NCI-H146 treated with DMSO at 0.1 percent for 48 hours (cell line): ENCODE measurements around the gene LPCAT4.

Source experiments
- DNase-seq: peaks from one replicate; lab custom pipeline; 2025; ENCODE audit not compliant: unreplicated experiment; lab: John Stamatoyannopoulos, UW

LPCAT4 gene

DNA sequence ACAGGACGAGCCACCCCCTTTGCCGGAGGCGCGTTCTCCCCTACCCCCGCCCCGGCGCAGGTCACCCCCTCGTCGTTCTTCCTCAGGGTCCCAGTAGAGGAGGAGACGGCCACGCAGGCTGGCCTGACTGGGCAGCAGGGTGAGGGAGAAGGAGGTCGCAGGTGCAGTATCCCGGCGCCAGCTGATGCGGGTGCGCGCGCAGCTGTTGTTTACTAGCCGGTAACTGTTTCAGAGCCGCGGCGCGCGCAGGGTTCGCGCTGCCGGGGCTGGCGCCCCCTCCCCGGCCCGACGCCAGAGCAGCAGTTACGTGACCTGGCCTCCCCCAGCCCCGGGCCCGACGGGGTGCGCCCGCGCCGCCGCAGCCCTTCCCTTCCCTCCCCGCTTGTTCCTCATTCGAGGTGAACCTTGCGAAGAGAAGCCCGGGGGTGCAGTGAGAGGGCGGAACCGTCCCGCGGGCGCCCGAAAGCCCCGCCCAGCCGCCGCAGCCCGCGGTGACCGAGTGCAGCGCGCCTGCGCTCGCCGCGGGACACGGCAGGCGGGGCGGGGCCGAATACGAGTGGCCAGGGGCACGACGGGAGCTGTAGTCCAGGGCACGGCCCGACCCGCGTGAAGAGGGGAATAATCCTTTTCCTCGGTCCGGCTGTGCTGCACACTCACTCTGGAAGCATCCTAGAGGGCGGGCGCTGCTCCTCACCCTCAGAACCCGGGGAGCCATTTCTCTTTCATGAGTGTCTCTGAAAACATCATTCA, 29.3 kb downstream of the LPCAT4 start, which contains the start of gene SLC12A6:
SLC12A6 (minus strand) TSS at position 225 of the 750 bp plus-strand sequence. CDS start 1,101 bp downstream, outside the sequence.
- DNase-seq = peak; percentile 58

DNA sequence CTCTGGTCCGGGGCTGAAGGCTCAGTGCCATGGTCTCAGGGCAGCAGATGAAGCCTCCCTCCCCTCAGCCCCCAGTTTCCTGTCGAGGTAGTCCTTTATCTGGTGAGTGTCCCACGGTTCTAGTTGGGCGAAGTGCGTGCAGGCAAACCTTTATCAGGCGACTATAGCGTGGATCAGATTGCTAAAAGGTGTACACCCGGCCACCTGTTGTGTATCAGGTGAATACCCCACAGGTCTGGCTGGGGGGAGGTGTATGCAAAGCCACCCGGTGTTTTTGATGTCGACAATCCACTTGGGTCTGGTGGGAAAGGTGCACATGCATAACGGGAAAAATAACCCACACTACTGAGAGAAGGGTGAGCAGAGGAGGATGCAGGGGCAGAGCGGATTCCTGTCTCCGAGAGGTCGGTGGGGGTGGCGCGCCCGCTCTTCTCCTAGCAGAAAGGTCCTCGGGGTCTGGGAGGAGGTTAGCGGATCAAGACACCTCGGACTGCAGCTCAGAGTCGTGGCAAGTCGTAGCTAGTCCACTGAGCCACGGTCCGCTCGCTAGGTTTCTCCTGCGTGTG, 29.9 kb downstream of the LPCAT4 start:
- peak; percentile 13 for DNase-seq

DNA sequence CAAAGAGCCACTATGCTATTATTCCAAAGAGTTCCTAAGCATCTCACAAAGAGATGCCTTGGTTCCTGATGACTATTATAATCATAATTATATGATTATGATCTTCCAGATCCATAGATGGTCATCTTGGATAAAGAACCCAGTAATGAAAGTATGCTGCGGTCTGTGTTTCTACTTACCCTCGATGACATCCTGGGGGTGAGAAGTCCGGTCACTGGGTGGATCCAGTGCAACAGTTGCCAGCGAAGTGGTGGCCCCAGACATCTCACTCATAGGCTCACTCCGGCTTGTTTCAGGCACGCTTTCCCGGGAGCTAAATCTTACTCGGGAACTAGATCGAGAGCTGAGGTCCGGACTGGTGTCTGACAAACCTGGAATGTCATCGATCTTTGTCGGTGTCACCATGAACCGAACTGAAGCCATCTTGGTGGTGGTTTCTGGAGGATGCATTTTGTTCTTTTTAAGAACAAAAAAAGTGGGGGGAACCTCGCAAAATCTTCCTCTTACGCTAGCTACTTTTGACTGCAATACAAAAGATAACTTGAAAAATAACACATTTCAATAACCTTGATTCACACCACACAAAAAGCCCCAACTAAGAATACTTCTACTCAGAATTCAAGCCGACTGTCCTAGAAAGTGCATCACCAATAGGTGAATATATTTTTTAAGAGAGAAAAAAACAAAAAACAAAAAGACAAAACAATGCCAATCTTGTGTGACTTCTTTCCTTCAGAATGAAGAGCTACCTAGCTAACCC, 30.6 kb downstream of the LPCAT4 start:
- no peak for DNase-seq

DNA sequence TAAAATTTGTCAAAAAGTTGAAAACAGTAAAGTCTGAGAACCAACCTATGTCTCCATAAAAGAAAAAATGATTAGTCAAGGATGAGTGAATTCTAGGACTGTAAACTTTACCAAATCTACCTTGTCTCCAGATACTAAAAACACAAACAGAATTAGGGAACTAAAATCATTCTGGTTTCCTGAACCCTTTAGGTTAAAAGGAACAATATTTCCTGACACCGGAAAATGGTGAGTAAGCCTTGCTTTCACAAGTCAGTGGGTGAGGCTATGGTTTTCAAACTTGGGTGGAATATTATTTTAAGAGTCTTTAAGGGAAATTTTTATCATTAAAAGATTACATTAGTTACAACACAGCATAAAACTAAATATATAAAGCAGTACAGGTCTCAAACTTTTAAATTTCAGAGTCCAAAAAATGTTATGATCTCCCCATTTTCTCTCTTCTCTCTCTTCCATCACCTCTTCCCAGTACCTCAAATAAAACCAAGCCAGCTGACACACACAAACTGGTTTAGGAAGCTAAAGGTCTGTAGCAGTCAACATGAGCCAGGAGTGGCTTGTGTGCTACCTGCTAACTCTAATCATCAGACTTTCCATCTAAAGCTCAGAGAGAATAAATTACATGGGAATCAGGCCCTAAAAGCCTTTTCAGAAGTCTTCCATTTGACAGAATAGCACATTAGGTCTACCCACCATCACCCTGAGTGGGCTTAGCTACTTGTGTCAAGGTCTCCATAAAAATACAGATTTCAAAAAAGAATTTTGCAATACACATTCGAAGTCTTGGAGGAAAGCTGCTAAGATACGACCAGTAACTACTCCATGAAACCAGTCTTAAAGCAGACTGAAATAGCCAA, 31.6 kb downstream of the LPCAT4 start:
- no peak for DNase-seq

DNA sequence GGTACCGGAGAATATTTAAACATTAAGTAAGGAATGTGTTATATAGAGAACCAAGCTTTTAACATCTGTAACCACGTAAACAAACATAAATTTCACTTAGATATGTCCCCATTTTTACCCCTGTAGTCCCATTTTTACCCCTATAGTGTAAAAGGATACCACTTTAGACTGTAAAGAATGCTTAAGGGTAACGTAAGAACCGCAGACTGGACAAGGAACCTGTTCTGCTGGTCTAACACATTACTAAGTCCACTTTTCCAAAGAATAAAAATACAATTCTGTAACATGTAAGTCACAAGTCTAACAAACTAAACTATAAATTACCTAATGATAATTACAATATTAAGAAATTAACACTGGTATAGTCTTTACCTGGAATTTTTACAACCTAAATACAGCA, 32.3 kb downstream of the LPCAT4 start:
- DNase-seq = no peak

DNA sequence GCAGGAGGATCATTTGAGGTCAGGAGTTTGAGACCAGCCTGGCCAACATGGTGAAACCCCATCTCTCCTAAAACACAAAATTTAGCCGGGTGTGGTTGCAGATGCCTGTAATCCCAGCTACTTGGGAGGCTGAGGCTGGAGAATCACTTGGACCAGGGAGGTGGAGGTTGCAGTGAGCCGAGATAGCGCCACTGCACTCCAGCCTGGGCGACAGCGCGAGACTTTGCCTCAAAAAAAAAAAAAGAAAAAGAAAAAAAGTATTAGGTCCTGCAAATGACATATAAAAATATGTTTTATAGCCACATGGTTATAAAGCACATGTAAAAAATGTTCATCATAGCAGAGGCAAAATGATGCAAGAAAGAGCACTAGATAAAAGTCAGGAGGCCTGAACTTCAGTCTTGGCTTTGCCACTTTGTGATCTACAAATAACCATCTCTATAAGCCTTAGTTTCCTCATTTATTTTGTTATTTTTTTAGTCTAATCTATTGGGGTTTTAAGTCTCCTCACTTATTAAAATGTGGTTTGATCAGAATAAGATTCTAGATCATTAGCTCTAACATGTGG, 34.4 kb downstream of the LPCAT4 start:
- DNase-seq = no peak

DNA sequence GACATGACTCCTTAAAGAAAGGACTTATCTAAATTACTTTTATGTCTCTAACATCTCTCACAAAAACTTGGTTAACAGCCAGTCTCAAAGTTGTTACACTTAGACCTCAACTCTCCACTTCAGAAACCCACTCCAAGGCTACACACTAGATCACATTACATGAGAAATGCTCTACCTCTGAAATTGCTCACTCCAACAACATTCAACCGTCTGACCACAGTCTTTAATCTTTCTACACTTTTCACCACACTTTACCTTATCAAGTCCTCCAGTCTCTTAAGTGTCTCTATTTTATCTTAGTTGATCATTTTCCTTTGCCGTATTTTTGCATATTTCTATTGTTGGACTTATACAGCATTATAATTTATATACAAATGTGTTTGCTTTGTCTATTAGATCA, 35.2 kb downstream of the LPCAT4 start:
- no peak for DNase-seq

DNA sequence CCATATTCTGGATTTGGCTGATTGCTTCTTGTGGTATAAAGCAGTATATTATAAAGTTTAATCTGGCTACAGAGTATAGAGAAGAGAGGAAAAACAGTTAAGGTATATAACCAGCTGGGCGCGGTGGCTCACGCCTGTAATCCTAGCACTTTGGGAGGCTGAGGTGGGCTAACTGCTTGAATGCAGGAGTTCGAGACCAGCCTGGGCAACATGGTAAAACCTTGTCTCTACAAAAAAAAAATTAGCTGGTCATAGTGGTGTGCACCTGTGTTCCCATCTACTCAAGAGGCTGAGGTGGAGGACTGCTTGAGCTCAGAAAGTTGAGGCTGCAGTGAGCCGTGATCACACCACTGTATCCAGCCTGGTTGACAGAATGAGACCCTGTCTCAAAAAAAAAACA, 36.7 kb downstream of the LPCAT4 start:
- no peak for DNase-seq

DNA sequence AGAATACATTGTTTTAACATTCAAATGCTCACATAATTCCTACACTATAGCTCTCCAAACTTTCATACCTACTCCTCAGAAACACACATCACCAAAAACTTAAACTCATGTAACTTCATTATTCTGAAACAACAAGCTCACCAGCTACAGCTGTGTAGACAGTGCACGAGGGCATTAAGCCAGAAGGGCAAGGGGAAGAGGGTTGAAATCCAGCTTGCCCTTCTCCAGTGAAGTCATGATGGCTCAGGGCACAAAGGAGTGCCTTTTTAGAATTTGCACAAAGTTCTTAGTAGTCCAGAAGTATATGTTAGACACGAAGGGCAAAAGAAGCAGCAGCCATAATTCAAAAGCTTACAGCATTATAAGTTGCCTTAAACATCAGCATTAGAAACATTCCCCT, 38.0 kb downstream of the LPCAT4 start:
- no peak for DNase-seq

DNA sequence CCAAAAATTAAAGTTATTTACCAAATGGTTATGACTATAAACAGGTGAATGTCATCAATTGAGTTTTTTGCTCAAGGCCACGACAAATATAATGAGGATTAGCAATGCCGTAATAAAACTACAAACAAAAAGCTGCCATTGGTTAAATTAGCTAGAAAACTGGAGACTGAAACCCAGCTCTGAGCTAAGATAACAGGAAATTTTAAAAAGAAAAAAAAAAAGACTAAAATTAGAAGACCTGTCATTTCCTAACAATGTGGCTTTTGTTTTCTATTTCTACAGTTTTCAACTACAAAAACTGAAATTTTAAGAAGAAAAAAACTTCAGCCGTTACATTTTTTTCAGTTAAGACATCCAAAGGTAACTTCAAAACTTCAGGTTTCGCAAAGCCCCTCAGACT, 39.1 kb downstream of the LPCAT4 start:
- DNase-seq = no peak

DNA sequence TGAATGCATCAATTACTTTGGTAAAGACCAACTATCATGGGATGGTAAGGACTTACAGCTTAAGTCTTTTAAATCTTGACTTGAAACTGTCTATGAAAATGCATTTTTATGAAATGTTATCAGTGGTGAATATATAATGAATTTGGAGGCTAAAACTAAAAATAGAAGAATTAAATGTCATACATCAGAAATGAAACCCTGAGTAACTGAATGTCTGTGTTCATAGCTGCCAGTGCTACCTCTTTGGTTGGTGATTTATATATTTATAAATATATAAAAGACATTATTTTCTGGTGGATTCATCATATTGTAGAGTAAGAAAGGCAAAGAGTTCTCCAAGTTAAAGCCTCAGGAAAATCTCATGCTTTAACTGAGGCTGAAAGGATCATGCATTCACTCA, 41.6 kb downstream of the LPCAT4 start:
- DNase-seq = no peak

DNA sequence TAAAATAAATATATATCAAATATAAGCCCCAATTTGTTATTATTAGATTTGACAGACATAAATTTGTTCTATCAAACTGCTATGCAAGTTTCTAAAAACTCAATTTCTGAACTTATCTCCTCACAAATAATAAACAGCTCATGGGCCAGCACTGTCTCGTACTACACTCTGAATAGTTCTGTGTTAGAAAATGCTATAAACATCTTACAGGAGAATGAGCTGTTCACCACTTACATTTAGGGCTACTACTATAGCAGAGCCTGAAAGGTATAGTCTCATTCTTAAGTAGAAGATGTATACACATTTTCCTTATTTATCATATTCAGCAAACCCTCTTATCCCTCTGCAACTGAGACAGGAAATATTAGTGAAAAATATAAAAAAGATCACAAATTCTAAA, 42.1 kb downstream of the LPCAT4 start:
- DNase-seq = no peak

DNA sequence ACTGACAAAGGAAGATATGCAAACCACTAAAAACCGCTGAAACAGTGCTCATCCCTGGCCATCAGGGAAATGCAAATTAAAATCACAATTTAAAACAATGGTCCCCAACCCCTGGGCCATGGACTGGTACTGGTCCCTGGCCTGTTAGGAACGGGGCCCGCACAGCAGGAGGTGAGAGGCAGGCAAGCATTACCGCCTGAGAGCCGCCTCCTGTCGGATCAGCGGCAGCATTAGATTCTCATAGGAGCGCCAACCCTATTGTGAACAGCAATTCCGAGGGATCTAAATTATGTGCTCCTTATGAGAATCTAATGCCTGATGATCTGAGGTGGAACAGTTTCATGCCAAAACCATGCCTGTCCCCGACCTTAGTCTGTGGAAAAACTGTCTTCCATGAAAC, 43.8 kb downstream of the LPCAT4 start:
- DNase-seq = no peak

DNA sequence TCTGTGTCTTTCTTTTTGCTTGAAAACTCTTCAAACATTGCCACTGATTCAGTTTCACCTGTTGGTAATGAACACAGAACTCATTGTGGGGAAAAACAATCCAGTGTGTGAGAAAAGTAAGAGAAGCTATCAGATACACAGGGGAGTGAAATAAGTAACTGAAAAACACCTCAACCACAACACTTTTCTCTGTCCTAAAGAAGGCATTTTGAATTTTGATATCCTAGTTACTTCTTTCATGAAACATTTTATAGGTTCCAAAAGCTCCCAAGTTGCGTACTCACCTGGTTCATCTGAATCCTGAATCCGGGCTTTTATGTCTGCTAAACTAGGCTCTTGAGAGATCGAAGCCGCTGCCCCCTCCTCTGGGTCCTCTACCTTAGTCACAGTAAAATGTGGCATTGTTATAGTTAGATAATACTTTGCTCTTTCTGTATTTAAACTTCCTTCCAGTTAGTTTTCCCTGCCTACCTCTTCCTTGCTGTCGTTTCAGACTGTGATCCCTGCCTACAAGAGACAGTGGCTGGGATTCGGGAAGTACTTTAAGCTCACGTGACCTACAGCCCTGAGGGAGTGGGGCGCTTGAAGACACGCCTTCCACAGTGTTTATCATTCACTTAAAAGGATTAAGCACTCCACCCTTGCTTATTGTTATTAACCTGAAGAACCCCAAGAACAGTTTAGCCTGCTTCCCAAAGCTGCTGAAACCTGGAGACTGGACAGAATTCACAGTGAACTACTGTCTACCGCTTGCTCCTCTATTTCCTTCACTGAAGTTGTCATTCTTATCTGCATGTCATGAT, 48.5 kb downstream of the LPCAT4 start:
- peak; percentile 20 for DNase-seq

DNA sequence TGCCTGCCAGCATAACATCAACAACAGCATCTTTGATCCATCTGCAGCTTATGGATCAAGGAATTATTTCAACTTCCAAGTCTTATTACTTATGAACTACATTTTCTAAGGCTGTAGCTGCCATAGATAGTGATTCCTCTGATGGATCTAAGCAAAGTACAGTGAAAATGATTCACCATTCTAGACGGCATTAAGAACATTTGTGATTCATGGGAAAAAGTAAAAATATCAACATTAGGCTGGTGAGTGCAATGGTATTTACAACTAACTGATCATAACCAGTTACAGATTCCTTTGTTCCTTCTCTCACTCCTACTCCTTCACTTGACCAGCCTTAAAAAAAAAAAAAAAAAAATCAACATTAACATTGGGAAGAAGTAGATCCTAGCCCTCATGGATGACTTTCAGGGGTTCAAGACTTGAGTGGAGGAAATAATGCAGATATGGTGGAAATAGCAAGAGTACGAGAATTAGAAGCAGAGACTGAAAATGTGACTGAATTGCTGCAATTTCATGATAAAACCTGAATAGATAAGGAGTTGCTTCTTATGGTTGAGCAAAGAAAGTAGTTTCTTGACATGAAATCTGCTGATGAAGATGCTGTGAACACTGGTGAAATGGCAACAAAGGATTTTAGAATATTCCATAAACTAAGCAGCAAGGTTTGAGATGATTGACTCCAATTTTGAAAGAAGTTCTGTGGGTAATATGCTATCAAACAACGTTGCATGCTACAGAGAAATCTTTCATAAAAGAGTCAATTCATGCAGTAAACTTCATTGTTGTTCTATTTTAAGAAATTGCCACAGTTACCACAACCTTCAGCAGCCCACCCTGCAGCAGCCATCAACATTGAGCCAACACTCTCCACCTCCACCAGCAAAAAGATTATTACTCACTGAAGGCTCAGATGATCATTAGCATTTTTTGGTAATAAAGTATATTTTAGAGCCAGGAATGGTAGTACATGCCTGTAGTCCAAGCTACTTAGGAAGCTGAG, 52.2 kb downstream of the LPCAT4 start:
- no peak for DNase-seq

DNA sequence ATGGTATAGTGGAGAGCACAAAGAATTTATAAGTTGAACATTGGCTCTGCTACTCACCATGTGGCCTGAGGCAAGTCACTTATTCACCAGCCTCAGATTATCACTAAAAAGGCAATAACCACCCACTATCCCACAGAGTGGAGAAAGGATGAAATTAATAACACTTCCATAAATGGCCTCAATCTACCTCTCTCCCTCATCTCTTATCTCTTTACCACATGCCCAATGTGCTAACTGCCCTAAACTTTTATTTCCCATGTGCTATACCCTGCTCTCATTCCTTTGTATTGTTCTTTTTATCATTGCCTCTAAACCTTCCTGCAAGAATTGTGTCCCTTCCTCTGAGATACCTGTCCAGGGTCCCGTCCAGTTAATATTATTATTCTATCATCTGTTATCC, 55.4 kb downstream of the LPCAT4 start:
- DNase-seq = no peak
